SJCRH30 (cell line): ENCODE data around the gene SPR. TPM values are rescaled to one million over a fixed set of nuclear protein-coding genes. Genes with fewer than 3 reads are reported as not detected.
A peak's percentile ranks its signal among the peaks of the same experiment; 100 is the strongest.

ENCODE experiments used
- DNase-seq, 2 experiments: peaks; one replicate each; pipeline ENCODE4 v3.0.0-alpha.2; 2015 to 2020
- H3K27ac ChIP-seq: fragments of 250-450 bp; sonication (Bioruptor Pico); 2 replicates; pipeline ENCODE4 v1.5.1; 2020; ENCODE audit warnings: mild to moderate bottlenecking, moderate library complexity
- H3K27me3 ChIP-seq: fragments of 250-450 bp; sonication (Bioruptor Pico); 2 replicates; pipeline ENCODE4 v1.5.1; 2020; ENCODE audit warnings: mild to moderate bottlenecking, moderate library complexity
- H3K36me3 ChIP-seq: fragments of 250-450 bp; sonication (Bioruptor Pico); 2 replicates; pipeline ENCODE4 v1.5.1; 2020; ENCODE audit warnings: mild to moderate bottlenecking, moderate library complexity
- H3K4me1 ChIP-seq: fragments of 250-450 bp; sonication (Bioruptor Pico); 2 replicates; pipeline ENCODE4 v1.5.1; 2020; ENCODE audit warnings: mild to moderate bottlenecking, moderate library complexity
- H3K4me3 ChIP-seq: fragments of 250-450 bp; sonication (Bioruptor Pico); 2 replicates; pipeline ENCODE4 v1.5.1; 2020; ENCODE audit warnings: mild to moderate bottlenecking, moderate library complexity
- H3K9me3 ChIP-seq: fragments of 250-450 bp; sonication (Bioruptor Pico); replicated peaks from 2 replicates; pipeline ENCODE4 v1.5.1; 2020; ENCODE audit warnings: mild to moderate bottlenecking, moderate library complexity
- total RNA-seq: library from RNA; depleted of rRNA; stranded (reverse); fragments of >200 nt; shearing (Covaris generic); gene quantifications from 2 replicates; pipeline ENCODE4 v1.2.3, GENCODE V29; 2014; rRNA removed

The SPR gene
- 34.3 and 37.3 TPM in 2 replicates for total RNA-seq

DNA sequence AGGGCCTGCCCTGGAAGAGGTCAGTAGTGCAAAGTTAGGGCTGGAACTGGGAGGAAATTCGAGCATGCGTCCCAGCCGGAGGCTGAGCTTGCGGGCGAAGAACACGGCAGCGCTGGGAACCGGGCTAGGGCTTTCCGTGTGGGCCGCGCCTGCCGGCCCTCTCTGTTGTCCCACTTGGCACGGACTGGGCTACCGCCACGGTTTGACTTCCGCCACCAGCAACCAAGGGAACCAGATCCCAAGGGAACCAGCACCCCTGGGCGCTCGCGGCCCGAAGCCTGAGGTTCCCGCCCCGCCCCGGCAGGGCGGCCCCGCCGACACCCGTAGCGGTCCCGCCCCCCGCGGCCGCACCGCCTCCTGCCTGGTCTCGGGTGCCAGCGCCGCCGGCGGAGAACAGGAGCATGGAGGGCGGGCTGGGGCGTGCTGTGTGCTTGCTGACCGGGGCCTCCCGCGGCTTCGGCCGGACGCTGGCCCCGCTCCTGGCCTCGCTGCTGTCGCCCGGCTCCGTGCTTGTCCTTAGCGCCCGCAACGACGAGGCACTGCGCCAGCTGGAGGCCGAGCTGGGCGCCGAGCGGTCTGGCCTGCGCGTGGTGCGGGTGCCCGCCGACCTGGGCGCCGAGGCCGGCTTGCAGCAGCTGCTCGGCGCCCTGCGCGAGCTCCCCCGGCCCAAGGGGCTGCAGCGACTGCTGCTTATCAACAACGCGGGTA is at the start of gene SPR:
Gene SPR, plus strand, starts transcription at position 377 of the 708 bp plus-strand sequence. Its CDS starts 25 bp downstream, at position 402.
- peaks cover 6% of the 10 kb centered on the region; the same call in 1 of the 2 replicates for H3K4me1 ChIP-seq
- H3K4me3 ChIP-seq = peak within 1 kb of the TSS; percentile 74
- H3K36me3 ChIP-seq = peaks cover under 1% of the 10 kb centered on the region; the same call in 1 of the 2 replicates
- no peaks in the 10 kb centered on the region for H3K27me3 ChIP-seq
- no peaks in the 10 kb centered on the region for H3K9me3 ChIP-seq
- H3K27ac ChIP-seq = peak within 1 kb of the TSS; percentile 59
- peak; percentile 80 to 81 for DNase-seq

DNA sequence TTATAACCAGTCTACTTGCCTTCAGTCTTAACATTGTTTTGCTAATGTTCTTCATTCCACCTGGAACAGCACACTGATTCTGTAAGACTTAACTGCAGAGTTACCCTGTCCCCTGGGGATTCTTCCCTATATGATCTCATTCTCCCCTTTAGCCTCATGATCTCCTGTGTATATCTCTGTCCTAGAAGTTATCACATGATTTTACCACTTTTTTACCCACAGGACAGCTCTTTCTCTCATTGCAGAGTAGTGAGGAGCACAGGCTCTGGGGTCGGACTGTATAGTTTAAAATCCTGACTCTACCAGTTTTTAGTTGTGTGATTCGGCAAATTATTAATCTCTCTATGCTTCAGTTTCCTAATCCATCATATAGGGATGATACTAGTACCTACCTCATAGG is 47.1 kb upstream of the SPR start:
- peaks cover 4% of the 10 kb centered on the region; the same call in 1 of the 2 replicates for H3K27me3 ChIP-seq
- H3K27ac ChIP-seq = no peak overlapping the region
- H3K9me3 ChIP-seq = no peaks in the 10 kb centered on the region
- H3K36me3 ChIP-seq = no peaks in the 10 kb centered on the region
- no peak overlapping the region for H3K4me3 ChIP-seq
- DNase-seq = no peak
- peaks cover 10% of the 10 kb centered on the region for H3K4me1 ChIP-seq

DNA sequence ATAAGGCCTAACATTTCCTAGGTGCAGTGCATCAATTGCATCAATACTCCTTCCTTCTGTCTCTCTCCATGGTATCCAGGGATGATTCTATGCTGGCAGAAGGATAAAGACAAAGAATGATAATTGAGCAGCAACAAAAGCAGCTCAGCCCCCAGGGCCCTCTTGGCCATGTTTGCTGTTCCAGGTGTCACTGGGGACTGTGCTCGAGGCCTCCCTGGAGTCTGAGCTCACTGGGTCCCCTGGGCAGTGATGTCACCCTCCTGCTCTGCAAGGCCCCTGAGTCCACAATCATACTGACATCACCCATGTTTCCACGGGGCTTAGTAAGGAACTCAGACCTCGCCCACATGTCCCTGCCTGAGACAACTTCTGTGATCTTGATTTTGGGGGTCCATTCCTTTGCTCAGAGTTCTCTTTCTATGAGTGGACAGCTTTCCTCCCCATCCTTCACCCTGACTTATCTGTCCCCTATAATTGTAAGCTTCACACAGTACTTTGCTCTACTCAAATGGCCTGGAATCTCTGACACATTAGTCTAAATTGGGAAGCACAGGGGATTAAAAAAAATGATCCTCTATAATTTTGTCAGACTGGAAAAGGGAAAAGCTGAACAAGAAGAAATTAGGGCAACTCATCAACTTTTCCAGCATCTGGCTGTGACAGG is 45.6 kb upstream of the SPR start:
- DNase-seq = peak; percentile 34 to 48
- no peak overlapping the region for H3K27ac ChIP-seq
- no peaks in the 10 kb centered on the region for H3K36me3 ChIP-seq
- H3K9me3 ChIP-seq = no peaks in the 10 kb centered on the region
- H3K4me3 ChIP-seq = no peak overlapping the region
- peaks cover 10% of the 10 kb centered on the region for H3K4me1 ChIP-seq
- no peaks in the 10 kb centered on the region; the same call in 1 of the 2 replicates for H3K27me3 ChIP-seq

DNA sequence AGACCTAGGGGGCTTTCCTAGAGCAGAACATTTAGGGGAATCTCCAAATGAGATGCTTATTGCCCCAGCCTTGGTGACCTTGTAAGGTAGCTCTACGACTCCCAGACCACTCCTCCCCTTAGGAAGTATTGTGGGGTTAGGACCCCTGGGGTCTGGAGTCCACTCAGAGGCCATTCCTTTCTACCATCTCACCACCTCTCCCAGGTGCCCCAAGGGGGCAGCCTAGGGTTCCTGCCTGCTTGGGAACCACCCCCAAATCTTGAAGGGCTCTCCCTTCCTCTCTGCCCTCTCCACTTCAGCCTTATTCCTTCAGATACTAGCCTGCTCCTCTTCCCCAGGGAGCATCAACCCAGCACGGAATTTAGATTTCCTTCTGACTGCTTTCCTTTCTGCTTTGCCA is 43.9 kb upstream of the SPR start:
- H3K27me3 ChIP-seq = no peaks in the 10 kb centered on the region; the same call in 1 of the 2 replicates
- H3K4me3 ChIP-seq = no peak overlapping the region
- peaks cover 10% of the 10 kb centered on the region for H3K4me1 ChIP-seq
- no peaks in the 10 kb centered on the region for H3K9me3 ChIP-seq
- no peaks in the 10 kb centered on the region for H3K36me3 ChIP-seq
- no peak overlapping the region for H3K27ac ChIP-seq
- DNase-seq = no peak

DNA sequence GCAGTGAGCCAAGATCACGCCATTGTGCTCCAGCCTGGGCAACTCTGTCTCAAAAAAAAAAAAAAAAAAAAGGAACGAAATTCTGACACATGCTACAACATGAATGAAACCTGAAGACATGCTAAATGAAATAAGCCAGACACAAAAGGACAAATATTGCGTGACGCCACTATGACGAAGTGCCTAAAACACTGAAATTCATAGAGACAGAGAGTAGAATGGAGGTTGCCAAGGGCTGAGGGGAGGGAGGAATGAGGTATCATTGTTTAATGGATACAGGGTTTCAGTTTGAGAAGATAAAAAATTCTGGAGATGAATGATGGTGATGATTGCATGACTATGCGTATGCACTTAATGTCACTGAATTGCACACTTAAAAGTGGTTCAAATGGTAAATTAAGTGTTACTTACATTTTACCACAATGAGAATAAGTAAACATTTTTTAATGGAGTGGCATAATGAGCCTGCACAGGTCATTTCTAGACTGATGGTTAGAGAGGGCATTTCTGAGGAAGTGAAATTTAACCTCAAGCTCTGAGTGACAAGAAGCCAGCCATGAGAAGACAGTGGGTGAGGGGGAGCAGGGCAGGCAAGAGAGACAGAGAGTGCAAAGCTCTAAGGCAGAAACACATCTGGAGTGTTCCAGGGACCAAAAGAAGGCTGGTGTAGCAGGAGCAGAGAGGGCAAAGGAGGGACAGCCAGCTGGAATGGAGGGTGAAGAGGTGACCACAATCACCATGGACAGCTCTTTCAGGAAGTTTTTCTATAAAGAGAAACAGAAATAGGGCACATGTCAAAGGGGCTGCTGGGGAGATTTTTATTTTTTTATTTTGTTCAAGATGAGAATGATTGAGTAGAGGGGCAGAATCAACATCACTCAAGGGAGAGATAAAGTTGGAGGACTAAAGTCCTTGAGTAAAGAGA is 40.8 kb upstream of the SPR start:
- Histone ChIP-seq H3K9me3 (no peaks in the 10 kb centered on the region), H3K27me3 (no peaks in the 10 kb centered on the region), H3K4me1 (peaks cover 6% of the 10 kb centered on the region), H3K36me3 (no peaks in the 10 kb centered on the region), H3K27ac (no peak overlapping the region), H3K4me3 (no peak overlapping the region)
- DNase-seq = no peak

DNA sequence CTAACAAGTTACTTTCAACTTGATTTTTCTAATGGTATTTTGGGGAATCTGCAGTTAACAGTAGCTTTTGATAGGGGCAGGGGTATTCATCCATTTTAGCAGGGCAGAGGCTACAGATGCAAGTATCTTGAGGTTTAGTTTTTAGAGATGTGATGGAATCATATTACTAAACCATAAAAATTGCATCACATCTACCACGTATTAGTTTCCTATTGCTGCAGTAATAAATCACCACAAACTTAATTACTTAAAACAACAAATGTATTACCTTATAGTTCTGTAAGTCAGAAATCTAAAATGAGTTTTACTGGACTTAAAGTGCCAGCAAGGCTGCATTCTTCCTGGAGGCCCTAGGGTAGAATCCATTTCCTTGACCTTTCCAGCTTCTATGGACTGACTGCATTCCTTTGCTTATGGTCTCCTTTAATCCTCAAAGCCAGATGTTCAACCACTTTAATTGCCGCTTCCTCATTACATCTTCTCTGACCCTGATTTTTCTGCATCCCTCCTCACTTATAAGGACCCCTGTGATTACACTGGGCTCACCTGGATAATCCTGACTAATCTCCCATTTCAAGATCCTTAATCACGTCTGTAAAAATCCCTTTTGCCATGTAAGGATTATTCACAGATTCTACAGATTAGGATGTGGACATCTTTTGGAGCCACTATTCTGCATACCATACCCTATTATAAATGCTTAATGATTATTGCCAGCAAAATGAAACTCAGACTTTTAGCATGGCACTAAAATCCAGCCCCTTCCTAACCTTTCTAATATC is 39.5 kb upstream of the SPR start:
- Histone ChIP-seq H3K4me1 (no peaks in the 10 kb centered on the region), H3K36me3 (no peaks in the 10 kb centered on the region), H3K4me3 (no peak overlapping the region), H3K9me3 (no peaks in the 10 kb centered on the region), H3K27ac (no peak overlapping the region), H3K27me3 (no peaks in the 10 kb centered on the region)
- no peak for DNase-seq

DNA sequence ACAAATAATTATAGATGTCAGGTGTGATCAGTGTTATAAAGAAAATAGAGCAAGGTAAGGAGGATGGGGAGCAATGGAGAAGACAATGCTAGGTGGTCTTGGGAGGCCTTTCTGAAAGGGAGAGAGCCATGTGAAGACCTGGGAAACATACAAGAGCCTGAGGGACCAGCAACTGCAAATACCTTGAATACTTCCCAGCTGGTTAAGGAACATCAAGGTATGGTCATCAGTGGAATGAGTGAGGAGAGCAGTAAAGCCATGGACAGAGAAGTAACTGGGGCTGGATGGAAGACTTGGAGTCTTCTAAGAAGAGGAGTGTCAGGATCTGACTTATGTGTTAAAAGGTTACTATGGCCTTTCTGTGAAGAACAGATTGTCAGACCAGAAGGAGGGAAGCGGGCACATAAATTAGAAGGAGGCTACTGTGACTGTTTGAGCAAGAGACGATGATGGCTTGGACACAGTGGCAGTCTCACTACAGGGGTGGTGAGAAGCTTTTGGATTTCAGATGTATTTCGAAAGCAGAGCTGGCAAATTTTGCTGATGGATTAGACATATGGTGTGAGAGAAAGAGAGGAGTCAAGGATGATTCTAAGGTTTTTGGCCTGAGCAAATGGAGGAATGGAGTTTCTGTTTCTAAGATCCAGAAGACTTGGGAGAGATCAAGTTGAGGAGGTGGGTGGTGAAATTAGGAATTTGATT is 38.6 kb upstream of the SPR start:
- no peaks in the 10 kb centered on the region for H3K27me3 ChIP-seq
- H3K36me3 ChIP-seq = no peaks in the 10 kb centered on the region
- no peaks in the 10 kb centered on the region for H3K4me1 ChIP-seq
- H3K4me3 ChIP-seq = no peak overlapping the region
- no peaks in the 10 kb centered on the region for H3K9me3 ChIP-seq
- no peak for DNase-seq
- no peak overlapping the region for H3K27ac ChIP-seq

DNA sequence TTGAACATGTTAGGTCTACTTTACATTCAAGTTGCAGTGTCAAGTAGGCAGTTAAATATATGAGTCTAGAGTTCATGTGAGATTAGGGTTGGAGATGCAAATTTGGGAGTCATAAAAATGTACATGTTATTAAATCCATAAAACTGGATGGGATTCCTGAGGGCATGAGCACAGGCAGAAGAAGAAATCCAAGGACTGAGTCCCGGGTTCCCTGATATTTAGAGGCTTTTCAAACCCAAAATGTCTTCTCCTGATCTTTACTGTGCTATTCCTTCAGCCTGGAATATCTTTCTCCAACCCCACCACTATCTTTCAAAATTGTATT is 38.1 kb upstream of the SPR start:
- Histone ChIP-seq H3K27ac (no peak overlapping the region), H3K27me3 (no peaks in the 10 kb centered on the region), H3K9me3 (no peaks in the 10 kb centered on the region), H3K4me3 (no peak overlapping the region), H3K36me3 (no peaks in the 10 kb centered on the region), H3K4me1 (no peaks in the 10 kb centered on the region)
- DNase-seq = no peak

DNA sequence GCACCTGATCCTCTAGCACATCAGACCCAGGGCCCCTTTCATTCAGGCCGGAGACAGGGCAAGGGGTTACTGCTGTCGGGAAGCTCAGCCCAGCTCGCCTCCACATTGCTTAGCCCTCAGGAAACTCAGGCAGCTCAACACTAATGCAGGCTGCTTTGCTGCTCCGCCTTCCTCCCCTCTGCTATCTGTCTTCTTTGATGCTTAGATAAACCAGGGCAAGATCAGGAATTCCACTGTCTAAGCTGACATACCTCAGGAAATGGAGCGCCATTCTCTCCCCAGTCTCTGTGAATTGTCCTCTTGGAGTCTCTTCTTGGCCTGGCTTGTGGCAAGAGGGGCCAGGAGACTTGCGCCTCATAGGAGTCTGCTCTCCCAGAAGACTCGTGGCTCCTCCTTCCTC is 35.9 kb upstream of the SPR start:
- Histone ChIP-seq H3K4me3 (no peak overlapping the region), H3K9me3 (no peaks in the 10 kb centered on the region), H3K4me1 (no peaks in the 10 kb centered on the region), H3K27ac (no peak overlapping the region), H3K36me3 (no peaks in the 10 kb centered on the region), H3K27me3 (no peaks in the 10 kb centered on the region)
- no peak for DNase-seq

DNA sequence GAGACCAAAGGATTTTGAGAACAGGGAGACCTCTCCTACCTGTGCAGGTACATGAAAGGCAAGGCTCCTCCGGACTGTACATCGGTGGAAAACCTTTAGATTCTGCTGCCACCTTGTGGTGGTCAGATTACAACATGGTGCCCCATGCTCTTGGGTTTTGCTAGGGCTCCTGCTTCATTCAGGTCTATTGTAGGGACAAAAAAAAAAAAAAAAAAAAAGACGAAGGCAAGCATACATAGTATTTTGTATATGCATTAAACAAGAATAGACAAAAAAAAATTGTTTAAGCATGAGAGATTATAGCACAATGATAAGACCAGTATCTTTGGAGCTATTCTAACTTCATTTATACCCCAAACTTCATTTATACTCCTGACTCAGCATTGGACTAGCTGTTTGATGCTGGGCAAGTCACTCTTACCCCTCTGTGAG is 27.4 kb upstream of the SPR start:
- Histone ChIP-seq H3K27ac (no peak overlapping the region), H3K9me3 (no peaks in the 10 kb centered on the region), H3K36me3 (no peaks in the 10 kb centered on the region), H3K27me3 (no peaks in the 10 kb centered on the region), H3K4me1 (no peaks in the 10 kb centered on the region), H3K4me3 (no peak overlapping the region)
- DNase-seq = peak; percentile 54 to 80

DNA sequence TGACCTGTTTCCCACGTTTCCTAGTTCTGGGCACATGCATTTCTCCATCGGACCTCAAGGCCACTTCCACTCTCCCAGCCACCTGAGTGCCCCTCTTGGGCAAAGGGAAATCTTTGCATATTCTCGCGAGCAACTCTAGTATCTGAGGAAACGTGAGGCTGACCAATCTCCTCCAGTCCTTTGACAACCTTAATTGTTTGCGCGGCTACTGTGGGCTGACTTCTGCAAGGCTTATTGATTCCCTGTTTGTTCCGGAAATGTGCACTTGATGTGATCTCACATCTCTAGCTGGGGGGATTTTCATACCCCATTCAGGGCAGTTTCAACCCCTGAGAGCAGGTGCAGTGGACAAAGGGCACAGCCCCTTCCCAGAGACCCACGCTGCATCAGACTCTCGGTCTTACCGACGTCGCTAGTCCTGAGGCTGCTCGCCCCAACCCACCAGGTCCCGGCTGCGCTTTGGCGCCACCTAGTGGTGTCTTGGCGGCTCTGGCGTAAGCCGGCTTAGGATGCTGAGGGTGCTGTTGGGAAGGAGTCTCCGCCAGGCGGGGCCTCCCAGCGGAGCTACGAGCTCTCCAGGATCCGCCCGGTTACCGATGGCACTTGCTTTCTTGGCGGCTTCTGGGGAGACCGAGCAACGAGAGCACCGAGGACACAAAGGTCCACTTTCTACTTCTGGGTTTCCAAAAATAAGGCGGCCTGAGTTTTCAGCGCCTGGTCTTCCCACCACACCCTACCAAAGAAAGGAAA is 24.8 kb upstream of the SPR start:
- Histone ChIP-seq H3K4me1 (no peaks in the 10 kb centered on the region), H3K27me3 (no peaks in the 10 kb centered on the region), H3K36me3 (no peaks in the 10 kb centered on the region), H3K27ac (no peak overlapping the region), H3K9me3 (no peaks in the 10 kb centered on the region), H3K4me3 (peak overlapping the region; percentile 14)
- peak; percentile 87 to 96 for DNase-seq

DNA sequence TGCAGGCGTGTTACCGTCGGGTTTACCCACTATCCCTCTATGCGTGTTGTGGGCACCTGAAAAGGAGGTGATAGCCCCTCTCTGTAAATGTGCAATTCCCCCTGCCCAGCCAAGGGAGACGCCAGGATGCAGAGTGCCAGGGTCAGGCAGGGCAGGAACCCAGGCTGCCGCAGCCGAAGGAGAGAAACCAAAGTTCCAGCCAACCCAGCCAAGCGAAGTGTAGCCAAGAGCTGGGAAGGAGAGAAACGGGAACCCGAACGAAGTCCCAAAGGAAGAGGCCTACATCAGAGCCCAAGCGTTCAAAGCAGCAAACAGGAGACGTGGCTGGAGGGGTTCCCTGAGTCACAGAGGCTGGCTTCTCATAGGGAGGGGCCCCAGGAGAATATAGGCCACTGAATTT is 24.2 kb upstream of the SPR start:
- Histone ChIP-seq H3K9me3 (no peaks in the 10 kb centered on the region), H3K4me1 (no peaks in the 10 kb centered on the region), H3K4me3 (peak overlapping the region; percentile 14; the same call in 1 of the 2 replicates), H3K27me3 (no peaks in the 10 kb centered on the region), H3K36me3 (no peaks in the 10 kb centered on the region), H3K27ac (no peak overlapping the region)
- DNase-seq = no peak

DNA sequence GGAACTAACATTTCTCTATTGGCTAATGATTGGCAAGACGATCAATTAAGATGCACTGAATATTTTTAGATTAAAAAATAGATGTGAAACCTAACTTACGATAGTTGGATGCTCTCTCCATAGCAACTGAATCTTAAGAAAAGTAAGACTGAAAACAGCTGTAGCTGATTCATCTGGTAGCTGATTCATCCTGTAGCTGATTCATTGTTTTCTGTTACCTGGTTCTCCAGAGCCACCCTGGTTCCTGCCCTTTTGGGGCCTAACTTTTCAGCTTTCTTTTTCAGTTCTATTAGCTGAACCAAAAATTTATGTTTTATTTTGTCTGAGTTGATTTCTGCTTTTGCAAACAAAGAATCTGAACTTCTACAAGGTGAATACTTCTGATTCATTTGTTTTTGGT is 22.7 kb upstream of the SPR start:
- Histone ChIP-seq H3K27me3 (no peaks in the 10 kb centered on the region), H3K9me3 (no peaks in the 10 kb centered on the region), H3K4me3 (no peak overlapping the region), H3K36me3 (no peaks in the 10 kb centered on the region), H3K4me1 (no peaks in the 10 kb centered on the region), H3K27ac (no peak overlapping the region)
- DNase-seq = no peak
